Choroid plexus epithelial cell (primary cell): ENCODE results near the gene ZC3H12C.
A peak's percentile ranks its signal among the peaks of the same experiment; 100 is the strongest.

Experiments used
- DNase-seq: peaks from one replicate; pipeline ENCODE4 v3.0.0-alpha.2; 2010; ENCODE audit warnings: low read depth
- H3K4me3 ChIP-seq: 2 replicates; pipeline ENCODE4 v1.5.1; 2011; ENCODE audit warnings: low read depth, mild to moderate bottlenecking, control low read depth, low read length, moderate library complexity
- CTCF ChIP-seq: conservative IDR thresholded peaks from 2 replicates; pipeline ENCODE4 v1.5.1; 2011; ENCODE audit warnings: low read depth, mild to moderate bottlenecking, control low read depth, inconsistent platforms, low read length, moderate library complexity

Gene ZC3H12C

GRCh38 chr11:110179064-110179463 lies 85.9 kb downstream of the ZC3H12C start:
- H3K4me3 ChIP-seq, result no peak overlapping the region
- DNase-seq, result no peak
- no peak for TF ChIP-seq CTCF

GRCh38 chr11:110182886-110183285 lies 89.7 kb downstream of the ZC3H12C start:
- TF ChIP-seq CTCF, result no peak
- no peak for DNase-seq
- no peak overlapping the region for H3K4me3 ChIP-seq

GRCh38 chr11:110184456-110184855 lies 91.3 kb downstream of the ZC3H12C start:
- DNase-seq, result peak; percentile 79
- no peak for TF ChIP-seq CTCF
- H3K4me3 ChIP-seq, result no peak overlapping the region

- TF ChIP-seq CTCF, result peak; percentile 5
- peak; percentile 99 for DNase-seq
- no peak overlapping the region for H3K4me3 ChIP-seq
Measured at GRCh38 chr11:110185121-110185591, 92.0 kb downstream of the ZC3H12C start.

GRCh38 chr11:110185599-110185998 lies 92.4 kb downstream of the ZC3H12C start:
- no peak for DNase-seq
- no peak for TF ChIP-seq CTCF
- H3K4me3 ChIP-seq, result no peak overlapping the region

- no peak for TF ChIP-seq CTCF
- no peak overlapping the region for H3K4me3 ChIP-seq
- DNase-seq, result no peak
Measured at GRCh38 chr11:110186456-110186855, 93.3 kb downstream of the ZC3H12C start.

- DNase-seq, result no peak
- no peak for TF ChIP-seq CTCF
Measured at GRCh38 chr11:110186867-110187266, 93.7 kb downstream of the ZC3H12C start.

More at GRCh38 chr11:110186867-110187266, 93.7 kb downstream of the ZC3H12C start:
- no peak overlapping the region for H3K4me3 ChIP-seq
